H1 (cell line): ENCODE results near the gene SIT1. TPM values are rescaled to one million over a fixed set of nuclear protein-coding genes. Genes with fewer than 3 reads are reported as not detected.

Experiments used
- CTCF ChIA-PET: fragments of 300-600 bp; sonication (Branson Sonifier 250); formaldehyde crosslinking; loops from one replicate; lab custom pipeline; 2021; ENCODE audit not compliant: partially characterized antibody; lab: Charles Lee
- POLR2A ChIA-PET: fragments of 300-600 bp; sonication (Branson Sonifier 250); formaldehyde crosslinking; loops from one replicate; lab custom pipeline; 2021; ENCODE audit warnings: inconsistent platforms; ENCODE audit not compliant: partially characterized antibody; lab: Charles Lee
- DNase-seq, 2 experiments: peaks; one replicate each; pipeline versions ENCODE4 v3.0.0 to v3.0.0-alpha.2; 2010 to 2022; ENCODE audit warnings: low spot score in 2 of 2, low read depth in 1 of 2, mixed read lengths in 1 of 2
- FAIRE-seq: peaks from 2 replicates; lab custom pipeline; 2011; peaks lifted over from hg19 to GRCh38; lab: Jason Lieb, UNC
- H2AFZ ChIP-seq: 2 replicates; pipeline ENCODE4 v1.8.1; 2012; ENCODE audit warnings: low read length, inconsistent platforms
- H2AK5ac ChIP-seq: 2 replicates; pipeline ENCODE4 v1.6.1; 2013; ENCODE audit warnings: low read depth, low read length
- H2BK120ac ChIP-seq: replicated peaks from 2 replicates; pipeline ENCODE3; 2013; ENCODE audit warnings: low read depth, low read length, inconsistent platforms
- H2BK12ac ChIP-seq: 2 replicates; pipeline ENCODE4 v1.6.1; 2013; ENCODE audit warnings: low read depth, low read length
- H2BK15ac ChIP-seq: 2 replicates; pipeline ENCODE4 v1.6.1; 2013; ENCODE audit warnings: low read length
- H2BK20ac ChIP-seq: 2 replicates; pipeline ENCODE4 v1.6.1; 2013; ENCODE audit warnings: low read length
- H2BK5ac ChIP-seq: 2 replicates; pipeline ENCODE4 v1.6.1; 2013; ENCODE audit warnings: low read depth, low read length
- H3K14ac ChIP-seq: 2 replicates; pipeline ENCODE4 v1.6.1; 2013; ENCODE audit warnings: inconsistent platforms; ENCODE audit not compliant: insufficient read length
- H3K18ac ChIP-seq: 2 replicates; pipeline ENCODE4 v1.6.1; 2013; ENCODE audit warnings: low read length; ENCODE audit errors: extremely low read depth
- H3K23ac ChIP-seq: 2 replicates; pipeline ENCODE4 v1.6.1; 2013; ENCODE audit warnings: inconsistent platforms; ENCODE audit not compliant: insufficient read length
- H3K23me2 ChIP-seq: 2 replicates; pipeline ENCODE4 v1.6.1; 2013; ENCODE audit warnings: low read depth, low read length
- H3K27ac ChIP-seq: 2 replicates; pipeline ENCODE4 v1.6.1; 2011; ENCODE audit warnings: low read depth, low read length, inconsistent platforms
- H3K27me3 ChIP-seq, 4 experiments: replicated peaks in 1 of 4; 1 replicate in 1 of 4; 2 replicates in 3 of 4; pipeline versions ENCODE4 v1.6.1 to v1.8.1; 2011 to 2013; ENCODE audit warnings: low read length in 3 of 4, mild to moderate bottlenecking in 3 of 4, inconsistent platforms in 2 of 4, mixed read lengths in 2 of 4, moderate library complexity in 1 of 4; ENCODE audit not compliant: control insufficient read depth in 3 of 4, insufficient read depth in 3 of 4; ENCODE audit errors: extremely low read depth in 1 of 4
- H3K36me3 ChIP-seq, 4 experiments: 2 replicates each; pipeline versions ENCODE4 v1.6.1 to v1.8.1; 2011 to 2013; ENCODE audit warnings: mild to moderate bottlenecking in 4 of 4, low read length in 3 of 4, moderate library complexity in 2 of 4, control low read depth in 1 of 4, inconsistent platforms in 1 of 4; ENCODE audit not compliant: insufficient read depth in 4 of 4, control insufficient read depth in 2 of 4
- H3K4ac ChIP-seq: replicated peaks from 2 replicates; pipeline ENCODE3; 2013; ENCODE audit warnings: low read length, low read depth, mixed read lengths, inconsistent platforms; ENCODE audit not compliant: insufficient read length
- H3K4me1 ChIP-seq, 4 experiments: replicated peaks in 1 of 4; 1 replicate in 1 of 4; 2 replicates in 3 of 4; pipeline versions ENCODE4 v1.6.1 to v1.8.1; 2011 to 2013; ENCODE audit warnings: low read length in 3 of 4, inconsistent platforms in 2 of 4, mixed read lengths in 1 of 4; ENCODE audit not compliant: insufficient read depth in 4 of 4, control insufficient read depth in 3 of 4
- H3K4me2 ChIP-seq, 2 experiments: 2 replicates each; pipeline versions ENCODE4 v1.6.1 to v1.8.1; 2011 to 2013; ENCODE audit warnings: low read depth in 2 of 2, low read length in 2 of 2, control low read depth in 1 of 2, inconsistent platforms in 1 of 2, mild to moderate bottlenecking in 1 of 2; ENCODE audit not compliant: insufficient read depth in 1 of 2
- H3K4me3 ChIP-seq, 4 experiments: fragments of 200-600, 300-600 bp in 1 of 4; sonication (generic), shearing (Covaris generic), sonication (Bioruptor Twin) in 1 of 4; 2 replicates each; pipeline versions ENCODE4 v1.5.1 to v1.8.1; 2011 to 2016; ENCODE audit warnings: low read length in 4 of 4, low read depth in 3 of 4, control low read depth in 2 of 4, inconsistent platforms in 2 of 4, mild to moderate bottlenecking in 2 of 4, mixed read lengths in 1 of 4, moderate library complexity in 1 of 4; ENCODE audit not compliant: insufficient read depth in 2 of 4; ENCODE audit errors: extremely low read depth in 1 of 4
- H3K56ac ChIP-seq: replicated peaks from 2 replicates; pipeline ENCODE3; 2013; ENCODE audit warnings: low read depth, mild to moderate bottlenecking, mixed read lengths, low read length, inconsistent platforms; ENCODE audit not compliant: insufficient read length
- H3K79me1 ChIP-seq: 2 replicates; pipeline ENCODE4 v1.6.1; 2013; ENCODE audit warnings: low read depth, low read length, control low read depth
- H3K79me2 ChIP-seq, 2 experiments: 2 replicates each; pipeline versions ENCODE4 v1.6.1 to v1.8.1; 2012 to 2013; ENCODE audit warnings: low read length in 2 of 2, mild to moderate bottlenecking in 2 of 2, inconsistent platforms in 1 of 2; ENCODE audit not compliant: insufficient read depth in 2 of 2, control insufficient read depth in 1 of 2
- H3K9ac ChIP-seq, 4 experiments: replicated peaks in 1 of 4; 1 replicate in 1 of 4; 2 replicates in 3 of 4; pipeline versions ENCODE4 v1.6.1 to v1.8.1; 2011 to 2013; ENCODE audit warnings: low read depth in 3 of 4, low read length in 3 of 4, control low read depth in 2 of 4, mild to moderate bottlenecking in 2 of 4, moderate library complexity in 2 of 4, inconsistent platforms in 1 of 4; ENCODE audit errors: extremely low read depth in 1 of 4
- H3K9me3 ChIP-seq, 2 experiments: 2 replicates each; pipeline versions ENCODE4 v1.6.1 to v1.8.1; 2012 to 2013; ENCODE audit warnings: mild to moderate bottlenecking in 2 of 2, moderate library complexity in 2 of 2, control low read depth in 1 of 2, inconsistent platforms in 1 of 2, low read depth in 1 of 2, low read length in 1 of 2, mixed read lengths in 1 of 2; ENCODE audit not compliant: insufficient read depth in 2 of 2
- H4K20me1 ChIP-seq, 2 experiments: replicated peaks in 1 of 2; 2 replicates each; pipeline versions ENCODE3 to v1.8.1; 2011 to 2013; ENCODE audit warnings: inconsistent platforms in 2 of 2, low read length in 2 of 2, mild to moderate bottlenecking in 1 of 2; ENCODE audit not compliant: insufficient read depth in 2 of 2, control insufficient read depth in 1 of 2
- H4K5ac ChIP-seq: 2 replicates; pipeline ENCODE4 v1.6.1; 2013; ENCODE audit warnings: low read length, low read depth, mixed read lengths, inconsistent platforms; ENCODE audit not compliant: insufficient read length
- H4K8ac ChIP-seq: 2 replicates; pipeline ENCODE4 v1.8.0; 2013; ENCODE audit warnings: mild to moderate bottlenecking, moderate library complexity, low read length, inconsistent platforms; ENCODE audit not compliant: insufficient read depth; ENCODE audit errors: extremely low read depth
- H4K91ac ChIP-seq: replicated peaks from 2 replicates; pipeline ENCODE3; 2013; ENCODE audit warnings: low read length, mixed read lengths, inconsistent platforms; ENCODE audit not compliant: insufficient read length
- SRF ChIP-seq: IDR thresholded peaks from 2 replicates; pipeline ENCODE4 v1.6.1; 2011; ENCODE audit warnings: mild to moderate bottlenecking, low read depth, low read length, moderate library complexity
- WGBS, 2 experiments: shearing (Covaris generic) in 1 of 2; methylation state at CpG; one replicate each; pipeline versions ENCODE4 v1.1.6 to v1.1.7; 2013 to 2015; ENCODE audit warnings: low lambda C conversion rate in 2 of 2, mixed read lengths in 2 of 2, inconsistent platforms in 1 of 2, low coverage in 1 of 2, missing lambda C conversion rate in 1 of 2; ENCODE audit not compliant: insufficient replicate concordance in 2 of 2, insufficient coverage in 1 of 2, insufficient read length in 1 of 2; ENCODE audit errors: extremely low coverage in 1 of 2, missing lambda C conversion rate in 1 of 2; 5-methylcytosine and 5-hydroxymethylcytosine counted together
- polyA plus RNA-seq, 7 experiments: library from polyadenylated mRNA; depleted of rRNA in 3 of 7; stranded (reverse) in 5 of 7; unstranded in 2 of 7; fragments of >200 nt in 5 of 7; fragments of 200-250 nt in 2 of 7; gene quantifications; 1 replicate in 5 of 7; 2 replicates in 1 of 7; 4 replicates in 1 of 7; pipeline versions ENCODE4 v1.2.1 to v1.2.3, GENCODE V29; 2011 to 2013; ENCODE audit warnings: missing spikeins in 2 of 7, mixed read lengths in 2 of 7
- total RNA-seq: library from RNA; stranded (reverse); fragmentation: NEBNext Ultra II Directional; extraction: Animal tissue kit (Norgen Biotek cat#: 25700); gene quantifications from 2 replicates; pipeline ENCODE4 v1.2.1, GENCODE V29; 2021

The SIT1 gene
- total and polyA plus RNA-seq, 2 of the 8 experiments (the other 6 are each of a cell fraction or from before 2014, with no cell fraction given) = 8.2 to 12.8 TPM

DNA sequence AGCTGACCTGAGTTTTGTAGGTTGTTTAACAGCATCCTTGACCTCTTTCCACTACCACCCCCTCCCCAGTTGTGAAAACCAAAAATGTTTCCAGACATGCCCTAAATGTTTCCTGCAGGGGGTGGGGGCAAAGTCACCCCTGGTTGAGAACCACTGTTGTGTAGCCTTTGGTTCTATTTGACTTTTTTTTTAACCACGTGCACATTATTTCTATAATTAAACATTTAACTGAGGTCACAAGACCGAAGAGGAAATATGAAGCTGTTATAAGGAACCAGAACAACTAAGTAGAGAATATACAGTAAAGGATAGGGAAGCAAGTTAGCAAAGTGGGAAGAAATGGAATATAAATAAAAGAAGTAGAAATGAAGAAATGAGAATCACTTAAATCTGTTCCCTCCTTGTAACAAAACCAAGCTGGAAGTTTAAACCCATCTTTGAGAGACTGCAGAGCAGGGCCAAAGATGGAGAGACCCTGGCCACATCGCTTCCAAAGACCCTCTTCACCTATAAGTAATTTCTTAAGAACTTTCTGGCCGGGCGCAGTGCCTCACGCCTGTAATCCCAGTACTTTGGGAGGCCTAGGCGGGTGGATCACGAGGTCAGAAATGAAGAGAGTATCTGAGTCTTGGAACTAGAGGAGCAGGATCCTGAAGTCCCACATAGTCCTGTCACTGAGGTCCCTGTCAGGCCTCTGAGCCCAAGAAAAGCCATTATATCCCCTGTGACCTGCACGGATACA is 14.4 kb downstream of the SIT1 start:
- no peak overlapping the region for H2BK20ac ChIP-seq
- H2AFZ ChIP-seq = no peak overlapping the region
- H3K4me3 ChIP-seq = no peak overlapping the region
- H3K56ac ChIP-seq = no peak overlapping the region
- no peak overlapping the region for H2BK15ac ChIP-seq
- H3K79me1 ChIP-seq = no peaks in the 10 kb centered on the region
- no peak overlapping the region for H3K23ac ChIP-seq
- H3K9me3 ChIP-seq = peaks cover 0 to 2% of the 10 kb centered on the region in 2 experiments; a peak in 1 of 4 replicates
- no peaks in the 10 kb centered on the region for H3K27me3 ChIP-seq
- H2BK5ac ChIP-seq = no peak overlapping the region
- no peak for TF ChIP-seq SRF
- no peak overlapping the region for H2BK12ac ChIP-seq
- H2BK120ac ChIP-seq = no peak overlapping the region
- DNase-seq (no peak), FAIRE-seq (no peak)
- no peak overlapping the region for H3K4ac ChIP-seq
- H4K5ac ChIP-seq = no peak overlapping the region
- H3K79me2 ChIP-seq = no peaks in the 10 kb centered on the region
- no peak overlapping the region for H3K9ac ChIP-seq
- CTCF ChIA-PET = interaction anchor here (1.8 to 1.9 kb wide), 2 partner anchors 11 to 24 kb away, joined by 5 read pairs; no protein-coding TSS in a partner anchor
- no peak overlapping the region for H3K18ac ChIP-seq
- H3K14ac ChIP-seq = no peak overlapping the region
- H3K4me1 ChIP-seq = no peaks in the 10 kb centered on the region
- no peak overlapping the region for H4K91ac ChIP-seq
- no peaks in the 10 kb centered on the region for H3K36me3 ChIP-seq
- H3K23me2 ChIP-seq = no peaks in the 10 kb centered on the region
- no peak overlapping the region for H2AK5ac ChIP-seq
- POLR2A ChIA-PET = no interaction called here
- 86% methylated on average over 9 of the region's 9 CpGs; no CpG with 5 or more reads in 1 of the 2 experiments for WGBS, 2 experiments
- H3K27ac ChIP-seq = no peak overlapping the region
- H3K4me2 ChIP-seq = no peak overlapping the region
- no peaks in the 10 kb centered on the region for H4K20me1 ChIP-seq
- no peak overlapping the region for H4K8ac ChIP-seq
